Measurements from ENCODE around the gene PIPOX.

The PIPOX gene

GRCh38 chr17:29102046-29102445, 59.1 kb downstream of the PIPOX start:
- Histone ChIP-seq H3K4me1 (ENCODE audit: control insufficient read depth, low read length) (no peaks in the 10 kb centered on the region), H3K36me3 (ENCODE audit: control insufficient read depth, low read length) (peaks cover 28% of the 10 kb centered on the region)

GRCh38 chr17:29102741-29103181, 59.8 kb downstream of the PIPOX start:
- no peak overlapping the region for H3K4me2 ChIP-seq (ENCODE audit: low read length)
- no peaks in the 10 kb centered on the region for H3K79me2 ChIP-seq (ENCODE audit: control insufficient read depth, low read length)
- H3F3A ChIP-seq (ENCODE audit: control insufficient read depth, insufficient read depth), result no peaks in the 10 kb centered on the region
- TF ChIP-seq, protein P1, sequence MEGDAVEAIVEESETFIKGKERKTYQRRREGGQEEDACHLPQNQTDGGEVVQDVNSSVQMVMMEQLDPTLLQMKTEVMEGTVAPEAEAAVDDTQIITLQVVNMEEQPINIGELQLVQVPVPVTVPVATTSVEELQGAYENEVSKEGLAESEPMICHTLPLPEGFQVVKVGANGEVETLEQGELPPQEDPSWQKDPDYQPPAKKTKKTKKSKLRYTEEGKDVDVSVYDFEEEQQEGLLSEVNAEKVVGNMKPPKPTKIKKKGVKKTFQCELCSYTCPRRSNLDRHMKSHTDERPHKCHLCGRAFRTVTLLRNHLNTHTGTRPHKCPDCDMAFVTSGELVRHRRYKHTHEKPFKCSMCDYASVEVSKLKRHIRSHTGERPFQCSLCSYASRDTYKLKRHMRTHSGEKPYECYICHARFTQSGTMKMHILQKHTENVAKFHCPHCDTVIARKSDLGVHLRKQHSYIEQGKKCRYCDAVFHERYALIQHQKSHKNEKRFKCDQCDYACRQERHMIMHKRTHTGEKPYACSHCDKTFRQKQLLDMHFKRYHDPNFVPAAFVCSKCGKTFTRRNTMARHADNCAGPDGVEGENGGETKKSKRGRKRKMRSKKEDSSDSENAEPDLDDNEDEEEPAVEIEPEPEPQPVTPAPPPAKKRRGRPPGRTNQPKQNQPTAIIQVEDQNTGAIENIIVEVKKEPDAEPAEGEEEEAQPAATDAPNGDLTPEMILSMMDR (IDR thresholded peaks at IDR 0.05; ENCODE audit: low read depth, low read length, poor library complexity, severe bottlenecking), result no peak
- no peak for TF ChIP-seq EZH2phosphoT487 (IDR thresholded peaks at IDR 0.05; ENCODE audit: borderline replicate concordance, low read length)
- no peak overlapping the region for H3K27ac ChIP-seq (ENCODE audit: low read depth, low read length)
- no peak overlapping the region for H3K4me3 ChIP-seq (ENCODE audit: low read length)
- H3K36me3 ChIP-seq (ENCODE audit: control insufficient read depth, low read length), result peaks cover 22% of the 10 kb centered on the region
- no peaks in the 10 kb centered on the region for H4K20me1 ChIP-seq (ENCODE audit: control insufficient read depth, insufficient read depth, low read depth, low read length)
- H3K27me3 ChIP-seq (ENCODE audit: control insufficient read depth, low read length), result no peaks in the 10 kb centered on the region
- H3K9me3 ChIP-seq (ENCODE audit: control insufficient read depth, insufficient read depth, low read length), result no peaks in the 10 kb centered on the region
- H3K9me2 ChIP-seq (replicated peaks; ENCODE audit: control insufficient read depth, low read length), result no peaks in the 10 kb centered on the region
- H3K4me1 ChIP-seq (ENCODE audit: control insufficient read depth, low read length), result no peaks in the 10 kb centered on the region

More at GRCh38 chr17:29102046-29102445, 59.1 kb downstream of the PIPOX start:
- Histone ChIP-seq H4K20me1 (ENCODE audit: control insufficient read depth, insufficient read depth, low read depth, low read length) (no peaks in the 10 kb centered on the region), H3K4me3 (ENCODE audit: low read length) (no peak overlapping the region), H3K27me3 (ENCODE audit: control insufficient read depth, low read length) (no peaks in the 10 kb centered on the region), H3K27ac (ENCODE audit: low read depth, low read length) (no peak overlapping the region), H3F3A (ENCODE audit: control insufficient read depth, insufficient read depth) (no peaks in the 10 kb centered on the region), H3K79me2 (ENCODE audit: control insufficient read depth, low read length) (no peaks in the 10 kb centered on the region), H3K4me2 (ENCODE audit: low read length) (no peak overlapping the region), H3K9me2 (replicated peaks; ENCODE audit: control insufficient read depth, low read length) (no peaks in the 10 kb centered on the region), H3K9me3 (ENCODE audit: control insufficient read depth, insufficient read depth, low read length) (no peaks in the 10 kb centered on the region)
- no peak for TF ChIP-seq EZH2phosphoT487 (IDR thresholded peaks at IDR 0.05; ENCODE audit: borderline replicate concordance, low read length)
- TF ChIP-seq, protein P1 (IDR thresholded peaks at IDR 0.05; ENCODE audit: low read depth, low read length, poor library complexity, severe bottlenecking), result no peak

- Histone ChIP-seq H3K79me2 (ENCODE audit: control insufficient read depth, low read length) (no peaks in the 10 kb centered on the region), H3F3A (ENCODE audit: control insufficient read depth, insufficient read depth) (no peaks in the 10 kb centered on the region), H3K27ac (ENCODE audit: low read depth, low read length) (no peak overlapping the region), H3K4me2 (ENCODE audit: low read length) (no peak overlapping the region), H3K36me3 (ENCODE audit: control insufficient read depth, low read length) (peaks cover 16% of the 10 kb centered on the region; the same call in 1 of the 2 replicates), H3K4me1 (ENCODE audit: control insufficient read depth, low read length) (no peaks in the 10 kb centered on the region), H3K27me3 (ENCODE audit: control insufficient read depth, low read length) (no peaks in the 10 kb centered on the region), H3K9me3 (ENCODE audit: control insufficient read depth, insufficient read depth, low read length) (no peaks in the 10 kb centered on the region), H4K20me1 (ENCODE audit: control insufficient read depth, insufficient read depth, low read depth, low read length) (no peaks in the 10 kb centered on the region), H3K4me3 (ENCODE audit: low read length) (no peak overlapping the region), H3K9me2 (replicated peaks; ENCODE audit: control insufficient read depth, low read length) (no peaks in the 10 kb centered on the region)
- TF ChIP-seq, protein P1 (IDR thresholded peaks at IDR 0.05; ENCODE audit: low read depth, low read length, poor library complexity, severe bottlenecking), result no peak
- TF ChIP-seq EZH2phosphoT487 (IDR thresholded peaks at IDR 0.05; ENCODE audit: borderline replicate concordance, low read length), result no peak
Measured at GRCh38 chr17:29103341-29103740, 60.4 kb downstream of the PIPOX start.

Data from DOHH2 (cell line).